ENCODE results near the gene CSNK2A1.

DNA sequence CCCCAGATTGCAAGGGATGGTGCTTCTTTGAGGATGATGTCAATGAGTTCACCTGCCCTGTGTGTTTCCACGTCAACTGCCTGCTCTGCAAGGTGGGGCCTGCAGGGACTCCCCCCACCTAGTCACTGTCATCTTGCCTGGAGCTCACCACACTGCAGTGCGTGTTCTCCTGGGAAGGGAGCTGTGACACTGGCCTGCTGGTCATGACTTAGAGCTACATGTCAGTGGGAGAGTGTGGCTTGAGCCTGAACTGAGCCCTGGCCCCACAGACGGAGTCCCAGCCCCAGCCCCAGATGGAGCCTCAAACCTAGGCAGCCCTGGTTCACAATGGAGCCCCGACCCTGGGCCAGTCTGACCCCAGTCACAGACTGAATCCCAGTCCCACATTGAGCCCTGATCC lies 116.2 kb downstream of the CSNK2A1 start:
- TF ChIP-seq, protein P1, sequence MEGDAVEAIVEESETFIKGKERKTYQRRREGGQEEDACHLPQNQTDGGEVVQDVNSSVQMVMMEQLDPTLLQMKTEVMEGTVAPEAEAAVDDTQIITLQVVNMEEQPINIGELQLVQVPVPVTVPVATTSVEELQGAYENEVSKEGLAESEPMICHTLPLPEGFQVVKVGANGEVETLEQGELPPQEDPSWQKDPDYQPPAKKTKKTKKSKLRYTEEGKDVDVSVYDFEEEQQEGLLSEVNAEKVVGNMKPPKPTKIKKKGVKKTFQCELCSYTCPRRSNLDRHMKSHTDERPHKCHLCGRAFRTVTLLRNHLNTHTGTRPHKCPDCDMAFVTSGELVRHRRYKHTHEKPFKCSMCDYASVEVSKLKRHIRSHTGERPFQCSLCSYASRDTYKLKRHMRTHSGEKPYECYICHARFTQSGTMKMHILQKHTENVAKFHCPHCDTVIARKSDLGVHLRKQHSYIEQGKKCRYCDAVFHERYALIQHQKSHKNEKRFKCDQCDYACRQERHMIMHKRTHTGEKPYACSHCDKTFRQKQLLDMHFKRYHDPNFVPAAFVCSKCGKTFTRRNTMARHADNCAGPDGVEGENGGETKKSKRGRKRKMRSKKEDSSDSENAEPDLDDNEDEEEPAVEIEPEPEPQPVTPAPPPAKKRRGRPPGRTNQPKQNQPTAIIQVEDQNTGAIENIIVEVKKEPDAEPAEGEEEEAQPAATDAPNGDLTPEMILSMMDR (conservative IDR thresholded peaks at IDR 0.05 in 1 of 2, IDR thresholded peaks at IDR 0.05 in 1 of 2; ENCODE audit: extremely low read depth in 1 of 2, insufficient read depth in 1 of 2, low read depth in 1 of 2, low read length in 2 of 2) = no peak
- TF ChIP-seq EZH2 (IDR thresholded peaks at IDR 0.05; ENCODE audit: borderline replicate concordance, low read length) = no peak

All from mammary epithelial cell (primary cell).